ENCODE results near the gene EPHA6.

The EPHA6 gene

DNA sequence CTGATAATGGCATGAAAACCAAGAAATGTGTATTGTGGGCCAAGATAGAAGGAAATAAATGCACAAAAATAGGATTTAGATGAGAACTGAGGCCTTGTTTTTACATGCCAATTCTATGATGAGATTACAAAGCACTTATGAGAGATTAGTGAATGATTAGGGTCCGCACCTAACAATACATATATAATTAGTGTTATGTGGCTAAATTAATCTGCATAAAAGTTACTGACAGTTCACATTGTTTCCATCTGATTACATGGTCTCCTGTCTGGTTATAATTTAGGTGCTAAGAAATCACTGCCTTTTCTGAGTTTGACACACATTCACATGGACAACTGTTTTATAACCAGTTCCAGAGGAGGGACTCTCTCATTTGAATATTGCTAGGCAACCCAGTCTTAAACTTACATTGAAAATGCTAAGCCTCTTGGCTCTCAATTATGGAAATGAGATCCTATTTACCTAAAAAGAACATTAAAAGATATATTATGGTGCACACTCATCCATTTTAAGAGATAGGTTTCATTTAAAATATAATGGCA is 833.1 kb downstream of the EPHA6 start:
- DNase-seq (ENCODE audit: low read depth), result no peak

DNA sequence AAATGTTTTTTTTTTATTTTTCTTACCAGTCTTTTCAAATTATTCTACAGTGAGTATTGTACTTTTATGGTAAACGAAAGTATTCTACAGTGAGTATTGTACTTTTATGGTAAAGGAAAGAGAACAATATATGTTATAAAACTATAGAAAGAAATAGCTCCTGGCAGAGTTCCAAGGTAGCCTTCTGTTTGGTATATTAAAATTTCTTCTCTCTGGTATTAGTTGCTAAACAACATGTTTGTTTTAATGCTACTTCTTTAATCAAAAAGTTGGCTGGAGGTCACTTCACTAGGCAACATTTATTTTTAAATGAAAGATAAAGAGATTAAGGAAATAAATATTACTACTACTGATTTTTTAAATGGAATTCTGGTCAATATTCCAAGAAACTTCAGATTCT is 841.6 kb downstream of the EPHA6 start:
- no peak for DNase-seq (ENCODE audit: low read depth)

DNA sequence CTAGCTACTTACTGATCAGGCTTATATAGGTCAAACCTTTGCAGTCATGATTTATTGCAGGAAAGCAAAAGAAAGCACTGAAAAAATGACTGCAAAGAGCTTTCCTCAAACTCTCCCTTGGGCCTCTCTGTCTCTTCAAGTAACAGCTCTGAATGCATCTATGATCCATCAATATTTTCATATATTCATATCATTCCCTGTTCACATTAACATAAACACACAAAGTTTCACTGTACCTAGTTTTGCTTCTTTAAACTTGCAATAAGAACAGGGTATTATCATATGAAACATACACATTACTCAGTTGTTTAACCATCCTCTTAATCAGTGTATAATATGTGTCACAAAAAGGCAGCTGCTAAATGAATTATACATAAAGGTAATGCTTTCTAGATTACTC is 842.2 kb downstream of the EPHA6 start:
- DNase-seq (ENCODE audit: low read depth), result no peak

DNA sequence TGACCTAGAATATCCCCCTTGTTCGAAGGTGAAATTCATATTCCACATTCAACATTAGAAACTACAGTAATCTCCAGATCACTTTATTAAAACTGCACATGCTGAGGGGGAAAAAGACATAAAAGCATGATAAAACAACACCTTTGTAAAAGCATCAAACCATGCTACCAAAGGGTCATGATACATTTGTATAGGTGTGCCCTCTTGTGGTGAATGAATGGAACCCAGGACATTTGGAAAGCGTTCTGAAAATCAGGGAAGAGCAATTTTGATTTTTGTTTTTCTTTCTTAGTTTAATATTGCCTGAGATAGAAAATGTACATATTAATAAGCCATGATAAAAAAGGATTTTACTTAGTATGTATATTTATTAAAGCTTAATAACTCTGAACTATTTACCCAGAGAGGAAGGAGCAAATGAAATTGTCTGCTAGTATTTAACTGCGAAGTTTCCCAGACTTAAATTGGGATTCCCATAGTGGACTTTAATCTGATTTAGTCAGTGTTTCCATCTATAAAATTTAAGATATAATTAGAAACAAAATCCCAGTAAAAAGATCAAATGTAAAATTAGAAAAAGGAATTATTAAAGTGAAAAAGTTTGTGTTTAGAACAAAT is 844.4 kb downstream of the EPHA6 start:
- DNase-seq (ENCODE audit: low read depth), result no peak

DNA sequence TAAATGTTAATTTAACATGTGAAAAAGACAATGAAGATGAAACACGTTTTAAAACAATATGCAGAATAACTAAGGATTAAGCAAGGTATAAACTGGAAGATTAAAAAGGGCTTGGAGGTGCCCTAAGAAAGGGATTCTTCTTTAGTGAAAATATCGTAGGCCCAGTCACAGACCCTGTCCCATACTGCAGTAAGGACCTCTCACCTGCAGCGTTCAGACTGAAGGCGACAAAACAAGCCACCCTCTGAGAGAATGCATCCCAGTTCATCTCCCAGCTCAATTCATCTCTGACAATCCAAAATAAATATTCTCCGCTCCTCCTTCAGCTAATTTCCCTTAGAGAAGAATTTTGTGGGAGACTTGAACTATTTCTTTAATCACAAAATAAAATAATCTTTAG is 847.9 kb downstream of the EPHA6 start:
- no peak for DNase-seq (ENCODE audit: low read depth)

DNA sequence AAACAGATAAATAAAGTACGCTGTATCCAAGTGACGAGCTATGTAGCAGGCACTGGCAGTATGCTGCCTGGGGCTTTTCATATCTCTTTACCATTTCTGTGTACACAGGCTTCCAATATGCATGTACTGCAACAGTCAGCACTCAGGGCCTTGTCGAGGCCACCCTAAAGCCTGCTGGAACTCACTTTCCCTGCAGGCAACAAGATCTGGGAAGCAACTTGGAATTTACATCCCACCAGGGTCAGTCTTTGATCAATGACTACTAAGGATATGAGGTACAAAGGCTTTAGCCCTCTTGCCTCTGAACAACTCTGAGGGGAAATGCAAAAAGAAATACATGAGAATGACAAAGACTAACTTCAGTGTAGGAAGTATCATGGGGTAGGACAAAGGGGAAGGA is 848.4 kb downstream of the EPHA6 start:
- DNase-seq (ENCODE audit: low read depth), result no peak

DNA sequence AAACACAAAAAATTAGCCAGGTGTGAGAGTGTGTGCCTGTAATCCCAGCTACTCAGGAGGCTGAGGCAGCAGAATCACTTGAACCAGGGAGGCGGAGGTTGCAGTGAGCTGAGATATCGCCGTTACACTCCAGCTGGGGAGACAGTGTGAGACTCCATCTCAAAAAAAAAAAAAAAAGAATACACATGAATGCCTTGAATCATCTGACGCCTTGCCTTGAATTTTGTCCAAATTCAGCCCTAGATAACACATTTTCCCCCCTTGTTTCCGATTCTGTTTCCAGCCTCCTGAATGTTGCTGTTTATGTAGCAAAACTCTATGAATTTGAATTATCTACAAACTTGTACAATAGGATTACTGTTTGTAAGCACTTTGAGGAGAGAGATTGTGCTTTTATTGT is 851.5 kb downstream of the EPHA6 start:
- no peak for DNase-seq (ENCODE audit: low read depth)

DNA sequence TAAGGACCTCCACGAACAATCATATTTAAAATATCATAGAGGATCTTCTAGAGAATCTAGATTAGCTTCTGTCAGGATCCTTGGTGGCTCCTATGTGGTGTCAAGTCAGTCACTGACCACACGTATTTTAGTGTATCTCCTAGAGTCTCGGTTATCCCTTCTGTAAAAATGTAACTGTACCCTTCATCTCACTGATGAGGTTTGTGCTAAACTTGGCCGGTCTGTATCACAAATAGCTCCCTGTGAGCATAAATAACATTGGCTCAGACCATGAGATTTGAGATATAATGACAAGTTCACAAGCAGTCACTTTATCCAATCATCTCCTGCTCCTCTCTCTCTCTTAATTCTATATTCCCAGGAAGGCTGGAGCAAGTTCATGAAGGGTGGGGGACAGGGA is 856.6 kb downstream of the EPHA6 start:
- no peak for DNase-seq (ENCODE audit: low read depth)

DNA sequence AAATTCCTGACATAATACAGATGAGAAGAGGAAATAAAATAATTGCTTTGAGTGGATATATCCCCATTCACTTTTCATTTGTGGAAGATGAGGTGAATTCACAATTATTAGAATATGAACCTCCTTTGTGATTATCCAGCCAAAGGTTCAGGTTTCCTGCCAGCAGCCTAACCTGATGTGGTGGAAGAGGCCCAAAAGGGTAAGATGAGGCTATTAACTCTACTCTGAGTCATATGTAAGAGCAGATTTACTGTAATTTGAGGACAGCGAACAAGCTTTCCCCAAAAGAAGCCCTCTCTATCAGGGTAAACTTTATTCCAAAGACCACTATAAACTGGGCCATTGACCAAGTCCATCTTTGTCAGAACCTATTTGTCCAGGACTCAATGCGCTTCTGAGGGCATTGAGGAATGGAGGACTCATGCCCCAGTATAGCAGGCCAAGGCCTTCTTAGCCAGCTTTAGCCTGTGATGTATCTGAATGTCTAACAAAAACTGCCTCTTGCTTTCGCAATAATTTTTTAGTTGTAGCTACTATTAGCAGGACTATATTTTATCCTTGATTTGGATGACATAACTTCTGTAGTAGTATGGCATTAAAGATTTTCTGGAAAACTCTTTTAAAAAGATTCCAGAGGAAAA is 859.1 kb downstream of the EPHA6 start:
- DNase-seq (ENCODE audit: low read depth), result no peak

DNA sequence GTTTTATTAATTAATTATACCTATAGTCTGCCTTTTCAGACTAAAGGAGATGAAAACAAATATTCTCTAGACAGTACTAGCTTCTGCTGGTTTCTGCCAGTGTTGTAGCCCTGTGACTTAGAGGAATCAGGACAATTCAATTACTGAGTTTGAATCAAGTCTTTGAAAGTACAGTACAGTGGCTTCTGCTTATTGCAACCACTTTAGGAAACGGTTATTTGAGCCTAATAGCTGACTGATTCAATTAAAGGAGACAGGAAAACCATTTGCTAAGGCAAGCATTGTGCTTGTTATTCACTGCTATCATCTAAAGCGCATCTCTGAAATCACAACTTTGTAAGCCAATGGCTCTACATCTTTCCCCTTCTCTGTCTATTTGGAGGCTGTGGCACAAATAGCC is 860.1 kb downstream of the EPHA6 start:
- no peak for DNase-seq (ENCODE audit: low read depth)

DNA sequence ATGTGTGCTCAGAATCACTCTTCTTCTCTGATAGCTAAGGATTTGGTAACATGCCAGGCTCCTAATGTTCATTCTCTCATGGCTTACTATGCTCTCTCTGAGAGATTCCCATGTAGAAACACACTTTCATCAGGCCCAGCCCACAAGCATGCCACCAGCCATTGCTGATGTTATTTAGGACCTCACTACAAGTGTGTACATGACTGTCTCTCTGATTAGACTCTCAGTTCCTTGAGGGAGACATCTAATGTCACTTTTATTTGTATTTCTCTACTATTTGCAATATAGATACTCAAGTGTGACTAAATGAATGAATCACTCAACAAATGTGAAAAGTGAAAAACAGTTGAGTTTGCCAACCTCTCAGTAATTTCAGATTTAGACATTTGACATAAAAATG is 865.8 kb downstream of the EPHA6 start:
- no peak for DNase-seq (ENCODE audit: low read depth)

DNA sequence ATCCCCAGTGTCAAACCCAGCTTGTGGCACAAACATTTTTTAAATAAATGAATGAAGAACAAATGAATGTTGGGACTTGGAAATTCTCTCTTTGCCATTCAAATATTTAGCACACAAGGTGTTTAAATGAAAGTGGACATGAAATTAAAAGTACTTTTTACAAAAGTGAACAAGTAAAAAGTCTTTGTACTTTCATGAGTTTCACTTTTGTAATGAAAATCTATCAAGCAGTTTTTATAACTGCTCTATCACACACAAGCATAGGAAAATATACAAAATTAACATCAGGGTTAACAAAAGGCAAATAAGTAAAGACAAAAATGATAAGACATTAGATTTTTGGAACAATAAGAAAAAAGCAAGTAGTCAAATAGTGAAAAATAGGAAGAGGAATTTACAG is 866.3 kb downstream of the EPHA6 start:
- DNase-seq (ENCODE audit: low read depth), result no peak

DNA sequence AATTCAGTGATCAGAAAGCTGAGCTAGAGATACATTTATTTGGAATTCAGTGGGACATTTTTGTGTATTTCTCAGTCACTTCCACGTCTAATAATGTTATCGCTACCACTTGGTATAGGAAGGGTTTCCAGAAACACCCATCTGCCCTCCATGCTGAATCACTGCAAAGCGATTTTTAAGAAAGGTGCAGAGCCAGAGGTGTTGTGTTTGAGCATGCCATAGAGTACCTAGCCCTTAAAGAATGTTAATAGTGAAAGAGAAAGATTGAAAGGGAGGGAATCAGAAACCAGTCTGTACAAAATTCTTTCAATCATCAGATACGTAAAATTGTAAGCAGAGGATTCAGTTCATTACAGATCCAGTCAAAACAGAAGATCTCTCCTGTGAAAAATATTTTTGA is 870.1 kb downstream of the EPHA6 start:
- DNase-seq (ENCODE audit: low read depth), result no peak

DNA sequence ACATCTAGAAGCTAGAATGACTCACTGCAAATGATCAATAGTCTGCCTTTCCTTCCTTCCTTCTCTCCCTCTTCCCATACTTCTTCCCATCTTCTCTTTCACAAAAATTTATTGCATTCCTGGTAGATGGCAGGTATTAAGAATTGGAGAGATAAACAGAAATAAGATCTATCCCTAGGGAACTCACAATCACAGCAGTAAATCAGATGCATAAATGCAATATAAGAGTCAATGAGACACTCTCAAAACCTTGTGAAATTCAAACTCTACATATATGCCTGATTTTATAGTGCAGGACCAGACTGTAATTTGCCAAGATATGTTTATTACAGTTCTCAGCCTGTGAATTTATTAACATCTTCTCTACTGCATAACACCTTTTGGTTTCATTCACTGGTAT is 871.9 kb downstream of the EPHA6 start:
- no peak for DNase-seq (ENCODE audit: low read depth)

DNA sequence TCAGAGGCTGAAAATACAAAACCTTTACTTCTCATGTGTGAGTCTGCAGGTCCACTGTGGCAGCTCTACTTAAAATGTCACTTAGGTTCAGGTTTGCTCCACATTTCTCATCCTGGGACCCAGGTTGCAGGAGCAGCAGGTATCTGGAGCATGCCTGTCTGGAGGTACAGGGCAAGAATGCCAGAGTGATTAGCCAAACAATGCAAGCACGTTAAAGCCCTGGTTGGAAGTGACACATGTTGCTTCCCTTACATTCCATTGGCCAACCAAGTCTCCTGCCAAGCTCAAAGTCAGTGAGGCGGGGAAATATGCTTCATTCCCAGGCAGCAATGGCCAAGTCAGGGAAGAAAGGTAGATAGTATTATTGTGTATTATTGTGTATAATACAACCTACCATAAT is 873.3 kb downstream of the EPHA6 start:
- DNase-seq (ENCODE audit: low read depth), result no peak

DNA sequence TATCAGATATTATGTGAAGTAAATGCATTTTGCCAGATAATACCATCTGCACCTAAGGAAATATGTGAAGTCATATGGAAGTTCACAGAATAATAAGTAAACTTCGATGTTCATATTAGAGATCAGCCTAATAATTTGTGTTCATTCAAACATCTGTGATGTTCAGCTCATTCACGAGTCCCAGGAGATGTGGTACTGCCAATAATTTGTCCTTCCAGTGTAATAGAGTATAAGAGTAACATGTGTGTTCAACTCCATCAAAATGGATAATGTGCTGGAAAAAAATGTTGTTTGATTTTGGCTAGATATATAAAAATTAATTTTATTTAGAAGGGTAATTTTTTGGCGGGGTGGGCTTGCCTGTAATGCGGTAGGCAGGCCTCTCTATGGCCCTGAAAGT is 874.7 kb downstream of the EPHA6 start:
- no peak for DNase-seq (ENCODE audit: low read depth)

DNA sequence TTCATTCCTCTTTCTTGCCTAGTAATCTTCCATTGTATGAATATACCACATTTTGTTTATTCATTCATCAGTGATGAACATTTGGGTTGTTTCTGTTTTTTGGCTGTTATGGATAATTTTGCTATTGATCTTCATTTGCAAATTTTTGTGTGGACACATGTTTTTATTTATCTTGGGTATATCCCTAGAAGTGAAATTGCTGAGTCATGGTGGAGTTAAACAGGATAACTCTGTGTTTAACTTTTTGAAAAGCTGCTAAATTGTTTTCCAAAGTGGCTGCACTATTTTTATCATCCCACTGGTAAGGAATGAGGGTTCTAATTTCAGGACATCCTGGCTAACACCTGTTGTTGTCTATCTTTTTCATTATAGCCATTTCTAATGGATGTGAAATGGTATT is 875.6 kb downstream of the EPHA6 start:
- no peak for DNase-seq (ENCODE audit: low read depth)

DNA sequence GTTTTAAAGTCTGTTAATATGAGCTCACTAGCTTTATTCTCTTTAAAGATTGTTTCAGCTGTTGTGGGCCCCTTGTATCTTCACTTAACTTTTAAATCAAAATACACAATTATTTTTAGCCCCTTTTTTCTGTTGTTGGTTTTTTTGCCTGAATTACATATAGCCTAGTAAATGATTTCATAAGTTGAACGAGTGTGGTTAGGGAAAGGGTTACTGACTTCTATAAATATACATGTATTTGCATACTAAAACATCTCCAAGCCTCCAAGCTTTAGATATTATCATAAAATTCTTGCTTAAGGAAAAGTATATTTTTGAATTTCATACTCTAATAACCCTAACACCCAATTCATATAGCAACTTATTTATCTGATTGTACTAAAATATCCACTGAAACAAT is 877.0 kb downstream of the EPHA6 start:
- no peak for DNase-seq (ENCODE audit: low read depth)

DNA sequence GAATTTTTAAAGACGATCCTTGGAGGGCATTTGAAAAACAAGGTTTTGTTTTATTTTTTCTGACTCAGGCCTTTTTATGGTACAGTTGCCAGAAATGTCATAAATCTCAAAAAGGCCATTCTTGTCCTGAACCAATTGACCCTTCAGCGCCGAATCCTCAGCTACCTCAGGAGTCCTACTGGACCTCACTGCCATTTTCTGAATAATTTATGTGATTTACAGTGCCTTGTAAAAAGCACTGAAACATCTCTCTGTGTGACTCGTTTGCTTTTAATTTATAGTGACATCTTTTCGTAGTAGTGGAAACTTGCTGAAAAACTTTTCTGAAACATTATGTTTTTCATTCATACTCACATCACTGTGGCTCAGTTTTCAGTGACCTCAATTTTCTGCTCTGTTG is 878.0 kb downstream of the EPHA6 start:
- no peak for DNase-seq (ENCODE audit: low read depth)

DNA sequence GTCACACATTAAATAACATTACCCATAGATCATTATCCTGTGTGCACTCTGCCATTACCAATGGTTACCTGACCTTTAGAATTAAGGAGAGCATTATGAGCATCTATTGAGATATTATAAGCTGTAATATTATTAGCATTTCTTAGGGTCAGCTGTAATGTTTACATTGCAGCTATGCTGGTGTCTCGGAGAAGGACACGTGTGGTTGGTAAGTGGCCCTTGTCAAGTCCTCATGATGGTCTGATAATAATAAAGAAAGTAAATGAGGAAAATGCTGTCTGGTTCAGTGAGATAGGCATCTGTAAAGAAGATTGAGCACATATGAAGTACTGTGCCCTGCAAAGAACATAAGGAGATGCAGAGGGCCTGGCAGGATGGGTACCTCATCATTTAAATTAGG is 878.4 kb downstream of the EPHA6 start:
- no peak for DNase-seq (ENCODE audit: low read depth)

DNA sequence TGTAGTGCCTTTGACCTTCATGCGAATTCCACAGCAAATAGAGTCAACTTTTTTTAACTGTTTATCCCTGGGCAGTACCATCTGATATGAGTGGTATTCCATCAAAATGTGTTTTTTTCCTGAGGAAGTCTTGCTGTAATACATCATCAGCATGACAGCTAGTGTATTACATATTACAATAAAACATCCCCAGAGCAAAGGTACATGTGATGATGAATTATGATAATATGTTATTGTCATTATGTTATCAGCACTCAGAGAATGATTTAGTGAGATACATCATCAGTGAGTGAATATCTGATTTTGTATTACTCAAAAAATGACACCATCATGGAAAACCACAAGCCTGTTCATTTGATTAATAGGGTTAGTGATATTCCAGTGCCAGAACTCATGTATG is 880.5 kb downstream of the EPHA6 start:
- DNase-seq (ENCODE audit: low read depth), result no peak

DNA sequence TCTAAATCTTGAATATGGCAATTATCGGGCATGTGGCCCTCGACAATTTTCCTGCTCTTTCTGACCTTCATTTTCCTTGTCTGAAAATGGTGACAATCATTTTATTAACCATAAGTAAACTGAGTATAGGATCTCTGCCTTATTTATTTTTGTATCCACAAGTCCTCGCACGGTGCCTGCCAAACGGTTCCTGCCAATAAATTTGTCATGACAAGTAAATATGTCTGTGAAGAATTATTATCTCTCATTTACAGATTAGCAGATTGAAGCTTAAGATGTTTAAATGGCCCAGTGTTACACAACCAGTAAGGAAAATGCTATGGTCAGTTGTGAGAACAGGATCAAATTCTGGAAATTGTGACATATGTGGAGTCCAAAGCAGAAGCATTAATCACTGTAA is 884.3 kb downstream of the EPHA6 start:
- DNase-seq (ENCODE audit: low read depth), result no peak

DNA sequence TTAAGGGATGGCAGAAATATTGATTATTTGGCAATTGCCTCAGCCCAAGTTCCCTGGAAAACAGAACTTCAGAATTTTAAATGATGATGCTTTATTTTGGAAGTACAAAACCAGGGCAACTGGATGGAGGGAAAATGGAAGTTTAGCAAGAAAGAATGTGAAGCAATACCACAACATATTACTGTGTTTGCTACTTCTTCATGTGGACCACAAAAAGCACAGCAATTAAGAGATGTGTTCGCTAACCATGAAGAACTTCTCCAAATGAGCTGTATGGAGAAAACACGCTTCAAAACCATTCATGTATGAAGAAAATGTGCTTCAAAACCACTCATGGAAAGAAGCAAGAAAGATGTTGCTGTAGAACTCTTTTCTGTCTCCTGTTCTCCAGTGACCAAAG is 885.5 kb downstream of the EPHA6 start:
- no peak for DNase-seq (ENCODE audit: low read depth)

DNA sequence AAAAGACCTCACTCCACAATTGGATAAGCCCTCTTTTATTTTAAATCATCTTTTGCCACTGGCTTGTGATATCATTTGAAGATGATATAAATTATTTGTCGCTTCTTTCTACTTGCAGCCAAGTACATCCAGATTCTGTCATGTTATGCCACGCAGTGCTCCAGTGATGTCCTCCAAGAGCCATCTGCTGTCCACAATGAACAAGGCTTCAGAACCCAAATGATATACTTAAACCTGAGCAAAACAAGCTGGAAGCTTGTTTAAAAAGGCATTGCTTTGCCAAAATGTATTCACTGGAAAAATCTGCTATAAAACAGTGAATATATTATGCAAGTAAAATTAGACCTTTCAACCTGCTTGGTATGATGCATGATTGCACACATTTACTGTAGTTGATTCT is 891.4 kb downstream of the EPHA6 start:
- no peak for DNase-seq (ENCODE audit: low read depth)

Measured in GM04504 (cell line).